ENCODE data around the gene GJD2.

DNA sequence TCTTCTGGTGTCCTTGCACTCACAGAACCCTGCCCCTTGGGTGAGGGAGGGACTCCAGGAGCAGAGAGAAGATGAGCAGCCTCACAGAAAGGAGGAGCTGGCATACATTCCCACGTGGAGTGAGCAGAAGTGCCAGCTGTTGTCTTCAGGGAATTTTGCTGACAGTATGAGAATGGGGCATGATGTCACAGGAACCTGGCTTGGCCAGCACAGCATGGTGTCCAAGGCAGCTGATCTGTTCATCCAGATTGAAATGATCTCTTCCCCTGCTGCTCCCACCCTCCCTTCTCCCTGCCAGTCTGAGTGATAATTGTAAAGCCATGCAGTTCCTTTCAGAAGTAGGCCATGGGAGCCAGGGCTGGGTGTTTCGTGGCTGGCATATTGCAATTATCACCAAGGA lies 53.3 kb downstream of the GJD2 start:
- TF ChIP-seq CTCF (IDR thresholded peaks at IDR 0.05) = no peak
- TF ChIP-seq POLR2AphosphoS5 (IDR thresholded peaks at IDR 0.05; ENCODE audit: low read depth, low read length) = no peak
- TF ChIP-seq SIN3A (IDR thresholded peaks at IDR 0.05; ENCODE audit: borderline replicate concordance, insufficient read depth, low read depth, low read length) = no peak
- TF ChIP-seq REST (IDR thresholded peaks at IDR 0.05; ENCODE audit: insufficient read depth in 1 of 2, low read depth in 2 of 2, low read length in 1 of 2) = no peak
- no peak for TF ChIP-seq TCF7L2 (IDR thresholded peaks at IDR 0.05; ENCODE audit: low read depth, low read length)

Measured in Panc1 (cell line).